Body of pancreas (tissue), 4 donors: Measurements from ENCODE around the gene GPR161. TPM values are rescaled to one million over a fixed set of nuclear protein-coding genes. Genes with fewer than 3 reads are reported as not detected.

Experiments used
- ATAC-seq: fragments of 150-250 bp; one replicate; pipeline ENCODE4 v1.9.1; 2016
- DNase-seq, 4 donors: peaks; one replicate each; pipeline ENCODE4 v3.0.0-alpha.2; 2019
- H3K27ac ChIP-seq, 4 donors: fragments of 200-600 bp; sonication (generic); 1 replicate in 3 of 4; 2 replicates in 1 of 4; pipeline versions ENCODE4 v1.5.1 to v1.6.1; 2016 to 2019; ENCODE audit warnings: mild to moderate bottlenecking in 1 of 4, mixed read lengths in 1 of 4, moderate library complexity in 1 of 4
- H3K27me3 ChIP-seq, 2 donors: fragments of 200-600 bp; sonication (generic); one replicate each; pipeline ENCODE4 v1.6.0; 2016; ENCODE audit warnings: mild to moderate bottlenecking in 1 of 2
- H3K36me3 ChIP-seq, 2 donors: fragments of 200-600 bp; sonication (generic); replicated peaks in 1 of 2; 2 replicates each; pipeline ENCODE4 v1.5.1; 2016; ENCODE audit warnings: low read depth in 2 of 2; ENCODE audit not compliant: insufficient read depth in 1 of 2
- H3K4me1 ChIP-seq: fragments of 200-600 bp; sonication (generic); one replicate; pipeline ENCODE4 v1.6.0; 2016
- H3K4me3 ChIP-seq, 2 donors: fragments of 200-600 bp; sonication (generic); 1 replicate in 1 of 2; 2 replicates in 1 of 2; pipeline ENCODE4 v1.5.1; 2016 to 2019
- H3K9me3 ChIP-seq, 3 donors: fragments of 200-600 bp; sonication (generic); 1 replicate in 2 of 3; 2 replicates in 1 of 3; pipeline ENCODE4 v1.5.1; 2016
- CTCF ChIP-seq, 7 experiments: fragments of 450-650 bp in 4 of 7; fragments of 200-600 bp in 3 of 7; sonication (generic) in 3 of 7; IDR thresholded peaks; one replicate each; pipeline ENCODE4 v1.5.1; 2016 to 2019; ENCODE audit warnings: antibody characterized with exemption in 7 of 7
- POLR2A ChIP-seq, 3 donors: fragments of 450-650 bp; IDR thresholded peaks; one replicate each; pipeline ENCODE4 v1.6.1; 2016; ENCODE audit warnings: antibody characterized with exemption in 3 of 3, mild to moderate bottlenecking in 2 of 3
- WGBS, 2 donors: methylation state at CpG; one replicate each; pipeline ENCODE4 v1.1.5; 2017; 5-methylcytosine and 5-hydroxymethylcytosine counted together
- intact Hi-C: fragments of 100-400 bp; cut with DNase I; formaldehyde crosslinking; loops from one replicate; pipeline ENCODE4 v1.15.1; 2023
- total RNA-seq, 2 donors: library from RNA; depleted of rRNA; stranded (reverse); fragments of >200 nt; gene quantifications; one replicate each; pipeline ENCODE4 v1.1.0, GENCODE V29; 2016

The GPR161 gene
- total RNA-seq, 2 donors from 2014 or later, result 2.6 to 6.5 TPM

- no peak for ATAC-seq
- Histone ChIP-seq H3K4me1 (peaks cover 6% of the 10 kb centered on the region), H3K27me3 (no peaks in the 10 kb centered on the region), H3K9me3 (no peaks in the 10 kb centered on the region), H3K27ac (no peak overlapping the region), H3K4me3 (no peak overlapping the region), H3K36me3 (no peaks in the 10 kb centered on the region)
- intact Hi-C loops, result no loop called here
- DNase-seq, result no peak
- whole genome bisulfite sequencing, 2 donors, result 93 to 94% methylated on average over 1 of the region's 1 CpG
- TF ChIP-seq POLR2A (IDR thresholded peaks at IDR 0.05) (no peak), CTCF (IDR thresholded peaks at IDR 0.05) (no peak)
These were observed 85.8 kb downstream of the GPR161 start for GRCh38 chr1:168050880-168051279.

GRCh38 chr1:168050307-168050706 lies 86.4 kb downstream of the GPR161 start:
- Histone ChIP-seq H3K36me3 (no peaks in the 10 kb centered on the region), H3K27ac (no peak overlapping the region), H3K4me1 (peaks cover 7% of the 10 kb centered on the region), H3K27me3 (no peaks in the 10 kb centered on the region), H3K9me3 (no peaks in the 10 kb centered on the region), H3K4me3 (no peak overlapping the region)
- DNase-seq, result no peak
- 72 to 86% methylated on average over 1 of the region's 1 CpG for whole genome bisulfite sequencing, 2 donors
- TF ChIP-seq POLR2A (IDR thresholded peaks at IDR 0.05), result no peak
- TF ChIP-seq CTCF (IDR thresholded peaks at IDR 0.05), result no peak
- intact Hi-C loops, result no loop called here
- ATAC-seq, result no peak

GRCh38 chr1:168045311-168045710 lies 91.4 kb downstream of the GPR161 start:
- H3K4me1 ChIP-seq, result peaks cover 15% of the 10 kb centered on the region
- no peak for ATAC-seq
- intact Hi-C loops, result no loop called here
- no peak for DNase-seq
- no peaks in the 10 kb centered on the region for H3K9me3 ChIP-seq
- no peak overlapping the region for H3K27ac ChIP-seq
- H3K4me3 ChIP-seq, result no peak overlapping the region
- TF ChIP-seq POLR2A (IDR thresholded peaks at IDR 0.05), result no peak
- TF ChIP-seq CTCF (IDR thresholded peaks at IDR 0.05), result no peak
- no peaks in the 10 kb centered on the region for H3K27me3 ChIP-seq
- no peaks in the 10 kb centered on the region for H3K36me3 ChIP-seq
- WGBS, 2 donors, result 84 to 89% methylated on average over 1 of the region's 1 CpG

GRCh38 chr1:168042362-168042761 lies 94.4 kb downstream of the GPR161 start:
- H3K36me3 ChIP-seq, result no peaks in the 10 kb centered on the region
- no peak overlapping the region for H3K27ac ChIP-seq
- H3K4me3 ChIP-seq, result no peak overlapping the region
- 95% methylated on average over 2 of the region's 2 CpGs for WGBS, 2 donors
- no peak for TF ChIP-seq POLR2A (IDR thresholded peaks at IDR 0.05)
- no peak for TF ChIP-seq CTCF (IDR thresholded peaks at IDR 0.05)
- intact Hi-C loops, result no loop called here
- H3K4me1 ChIP-seq, result peaks cover 15% of the 10 kb centered on the region
- ATAC-seq (no peak), DNase-seq (no peak)
- H3K27me3 ChIP-seq, result no peaks in the 10 kb centered on the region
- no peaks in the 10 kb centered on the region for H3K9me3 ChIP-seq

GRCh38 chr1:168035345-168035744 lies 101.4 kb downstream of the GPR161 start:
- WGBS, 2 donors, result 85 to 86% methylated on average over 5 of the region's 5 CpGs
- TF ChIP-seq POLR2A (IDR thresholded peaks at IDR 0.05), result no peak
- no peak for TF ChIP-seq CTCF (IDR thresholded peaks at IDR 0.05)
- H3K27ac ChIP-seq, result no peak overlapping the region

More at GRCh38 chr1:168035345-168035744, 101.4 kb downstream of the GPR161 start:
- Histone ChIP-seq H3K4me3 (no peak overlapping the region), H3K36me3 (no peaks in the 10 kb centered on the region), H3K9me3 (no peaks in the 10 kb centered on the region), H3K27me3 (no peaks in the 10 kb centered on the region), H3K4me1 (no peaks in the 10 kb centered on the region)
- ATAC-seq (no peak), DNase-seq (no peak)
- intact Hi-C loops, result no loop called here
